ENCODE data around the gene C11orf54. TPM values are rescaled to one million over a fixed set of nuclear protein-coding genes. Genes with fewer than 3 reads are reported as not detected.
A peak's percentile ranks its signal among the peaks of the same experiment; 100 is the strongest.
"Not testable (repeated sequence)": the region's sequence is repeated elsewhere in the genome, so short reads cannot be mapped to it uniquely, and the experiment has no call there.

Gene C11orf54
- total RNA-seq, 1 donor from 2014 or later = 16.3 TPM

- DNase-seq (ENCODE audit: low read depth in 2 of 2) = no peak
Observed at GRCh38 chr11:93766504-93766903, 25.0 kb downstream of the C11orf54 start.

- DNase-seq (ENCODE audit: low read depth in 2 of 2) = no peak
Observed at GRCh38 chr11:93767018-93767417, 25.5 kb downstream of the C11orf54 start.

GRCh38 chr11:93770160-93770559 lies 28.7 kb downstream of the C11orf54 start:
- DNase-seq (ENCODE audit: low read depth in 2 of 2) = no peak

GRCh38 chr11:93772123-93772522 lies 30.7 kb downstream of the C11orf54 start:
- no peak for DNase-seq (ENCODE audit: low read depth in 2 of 2)

GRCh38 chr11:93773045-93773477 lies 31.6 kb downstream of the C11orf54 start:
- no peak for DNase-seq (ENCODE audit: low read depth in 2 of 2)

DNA sequence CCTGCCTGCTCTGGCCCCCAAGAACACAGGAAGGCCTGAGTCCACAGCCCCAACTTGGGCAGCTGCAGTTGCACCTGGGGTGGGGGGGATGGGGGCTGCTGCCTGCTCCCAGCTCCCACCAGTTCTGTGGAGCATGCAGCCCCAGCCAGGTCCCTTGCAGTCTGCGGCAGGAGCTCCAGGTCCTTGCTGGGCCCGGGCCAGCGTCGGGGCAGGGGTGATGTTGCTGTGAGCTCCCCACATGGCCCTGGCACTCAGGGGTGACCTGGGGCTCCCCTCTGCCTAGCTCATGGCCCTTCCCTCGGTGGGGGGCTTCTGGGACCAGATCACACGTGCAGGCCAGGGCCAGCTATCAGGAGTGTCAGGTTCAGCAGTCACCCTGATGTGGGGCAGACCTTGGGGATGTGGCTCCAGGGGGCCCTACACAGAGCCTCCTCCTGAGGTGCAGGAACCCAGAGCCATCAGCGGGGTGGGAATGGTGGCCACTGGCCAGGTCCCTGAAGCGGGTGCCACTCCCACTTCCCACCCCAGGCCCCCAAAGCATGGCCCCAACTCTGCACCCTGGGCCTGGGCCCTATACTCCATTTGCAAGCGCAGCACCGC lies 32.2 kb downstream of the C11orf54 start:
- no peak for DNase-seq (ENCODE audit: low read depth in 2 of 2)

- DNase-seq (ENCODE audit: low read depth in 2 of 2) = not testable (repeated sequence)
Observed at GRCh38 chr11:93774560-93774959, 33.1 kb downstream of the C11orf54 start.

GRCh38 chr11:93775289-93775688 lies 33.8 kb downstream of the C11orf54 start:
- DNase-seq (ENCODE audit: low read depth in 2 of 2) = peak; percentile 13 to 20

DNA sequence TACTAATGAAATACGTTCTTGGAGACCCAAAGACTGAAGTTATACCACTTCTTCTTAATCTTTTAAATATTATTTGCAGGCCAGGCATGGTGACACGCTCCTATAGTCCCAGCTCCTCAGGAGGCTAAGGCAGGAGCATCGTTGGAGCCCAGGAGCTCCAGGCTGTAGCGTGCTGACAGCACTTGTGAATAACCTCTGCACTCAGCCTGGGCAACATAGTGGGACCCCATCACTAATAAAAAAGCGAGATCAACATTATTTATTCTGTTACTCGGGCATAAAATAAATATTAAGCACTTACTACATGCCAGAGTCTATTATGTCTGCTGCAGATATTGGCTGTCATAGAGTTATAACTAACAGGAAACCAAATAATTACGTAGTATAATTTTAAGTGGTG lies 41.9 kb downstream of the C11orf54 start:
- DNase-seq (ENCODE audit: low read depth in 2 of 2) = peak in 1 of 2 donors; percentile 1

GRCh38 chr11:93783765-93784144 lies 42.3 kb downstream of the C11orf54 start:
- DNase-seq (ENCODE audit: low read depth in 2 of 2) = no peak

- peak; percentile 93 to 95 for DNase-seq (ENCODE audit: low read depth in 2 of 2)
Observed at GRCh38 chr11:93784145-93784934, 42.9 kb downstream of the C11orf54 start, which contains the start of gene MED17. Gene MED17 (plus strand): TSS chr11:93784282. CDS start chr11:93784514, 232 bp downstream.

- peak; percentile 14 to 16 for DNase-seq (ENCODE audit: low read depth in 2 of 2)
Observed at GRCh38 chr11:93784935-93785360, 43.5 kb downstream of the C11orf54 start.

DNA sequence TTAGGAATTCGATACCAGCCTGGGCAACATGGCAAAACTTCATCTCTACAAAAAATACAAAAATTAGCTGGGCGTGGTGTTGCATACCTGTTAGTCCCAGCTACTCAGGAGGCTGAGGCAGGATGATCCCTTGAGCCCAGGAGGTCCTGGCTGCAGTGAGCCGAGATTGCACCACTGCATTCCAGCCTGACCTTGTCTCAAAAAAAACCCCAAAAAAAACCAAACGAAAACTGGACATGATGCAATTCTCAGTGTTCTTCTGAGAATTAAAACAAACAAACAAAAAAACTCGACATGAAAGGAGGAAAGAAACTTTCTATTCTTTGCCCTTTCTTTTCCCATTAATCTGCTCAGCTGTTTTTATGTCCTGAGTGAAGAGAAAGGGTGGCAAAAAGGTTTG lies 50.0 kb downstream of the C11orf54 start:
- no peak for DNase-seq (ENCODE audit: low read depth in 2 of 2)

DNA sequence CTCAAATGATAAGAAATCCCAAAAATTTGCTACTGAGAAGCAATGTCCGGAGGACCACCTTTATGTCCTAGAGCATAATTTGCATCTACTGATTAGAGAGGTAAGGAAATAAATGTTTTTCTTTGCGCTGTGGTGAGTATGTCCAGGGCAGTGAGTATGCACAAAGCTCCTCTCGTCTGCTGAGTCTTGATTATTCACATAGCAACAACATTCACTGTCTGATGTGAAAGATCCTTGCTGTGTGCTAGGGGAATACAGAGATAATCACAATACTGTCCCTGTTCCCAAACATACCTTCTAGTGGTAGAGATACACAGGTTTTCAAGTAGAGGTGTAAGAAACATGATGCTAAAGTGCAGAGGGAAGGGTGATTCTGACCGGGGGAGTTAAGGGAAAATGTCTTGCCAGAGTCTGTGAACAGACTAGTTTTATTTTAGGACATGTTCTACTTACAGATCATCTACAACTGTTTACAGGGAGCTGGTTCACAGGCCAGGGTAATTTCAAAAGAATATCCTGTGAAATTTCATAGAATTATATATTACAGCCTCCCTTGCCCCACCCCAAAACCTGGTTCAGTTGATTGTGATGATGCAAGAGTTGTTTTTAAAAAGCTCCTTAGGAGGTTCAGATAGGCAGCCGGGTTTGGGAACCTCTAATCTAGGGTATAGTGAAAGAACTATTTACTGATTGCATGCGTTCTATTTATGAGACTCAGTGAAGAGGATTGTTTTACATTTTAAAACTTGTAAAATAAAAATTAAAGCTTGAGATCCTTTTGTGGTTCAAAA lies 55.2 kb downstream of the C11orf54 start:
- no peak for DNase-seq (ENCODE audit: low read depth in 2 of 2)

GRCh38 chr11:93801366-93801765 lies 59.9 kb downstream of the C11orf54 start:
- no peak for DNase-seq (ENCODE audit: low read depth in 2 of 2)

- no peak for DNase-seq (ENCODE audit: low read depth in 2 of 2)
Observed at GRCh38 chr11:93804879-93805278, 63.4 kb downstream of the C11orf54 start.

GRCh38 chr11:93807980-93808379 lies 66.5 kb downstream of the C11orf54 start:
- DNase-seq (ENCODE audit: low read depth in 2 of 2) = no peak

DNA sequence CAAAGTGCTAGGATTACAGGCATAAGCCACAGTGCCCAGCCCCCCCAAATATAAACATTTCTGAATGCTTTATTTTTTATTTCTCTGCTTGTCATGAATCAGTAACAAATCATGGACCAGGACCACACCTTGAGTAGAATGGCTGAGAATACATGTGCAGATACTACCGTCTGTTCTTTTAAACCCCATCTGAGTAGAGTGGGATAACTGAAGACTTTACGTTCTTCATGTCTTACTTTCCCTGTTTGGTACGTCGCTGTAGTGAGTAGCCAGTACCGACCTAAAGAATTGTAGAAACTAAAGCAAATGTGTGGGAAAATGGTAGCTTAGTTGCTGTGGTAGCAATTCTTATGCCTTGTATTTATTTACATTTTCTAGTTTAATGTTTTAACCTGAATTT lies 72.5 kb downstream of the C11orf54 start:
- no peak for DNase-seq (ENCODE audit: low read depth in 2 of 2)

All from lung microvascular endothelial cell (primary cell).